Measurements from ENCODE around the gene BRK1.
"Not testable (repeated sequence)": the region's sequence is repeated elsewhere in the genome, so short reads cannot be mapped to it uniquely, and the experiment has no call there.

Gene BRK1

DNA sequence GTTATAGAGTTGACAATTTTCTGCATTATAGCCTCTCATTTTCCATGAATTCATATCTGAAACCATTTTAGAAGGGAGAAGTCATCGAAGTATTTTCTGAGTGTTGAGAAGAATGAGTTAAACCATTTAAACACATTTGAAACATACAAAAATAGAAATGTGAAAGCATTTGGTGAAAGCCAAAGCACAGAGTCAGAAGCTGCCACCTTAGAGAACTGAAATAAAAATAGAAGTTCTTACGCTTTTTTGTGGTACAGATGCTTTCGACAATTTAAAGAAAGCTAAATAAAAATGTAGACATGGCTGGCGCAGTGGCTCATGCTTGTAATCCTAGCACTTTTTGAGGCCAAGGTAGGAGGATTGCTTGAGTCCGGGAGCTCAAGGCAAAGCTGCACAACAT, 16.4 kb upstream of the BRK1 start:
- H3K4me1 ChIP-seq (ENCODE audit: control insufficient read depth in 1 of 2, insufficient read depth in 2 of 2, low read length in 2 of 2) = no peaks in the 10 kb centered on the region
- no peak overlapping the region for H3K27ac ChIP-seq (ENCODE audit: low read depth, low read length)
- no peak overlapping the region for H3K4me3 ChIP-seq (ENCODE audit: low read depth in 1 of 2, low read length in 2 of 2)
- no peak overlapping the region for H3K9ac ChIP-seq (ENCODE audit: low read depth in 1 of 2, low read length in 2 of 2)
- no peaks in the 10 kb centered on the region for H3K27me3 ChIP-seq (ENCODE audit: control insufficient read depth in 1 of 2, insufficient read depth in 2 of 2, low read length in 2 of 2)
- no peaks in the 10 kb centered on the region for H3K9me3 ChIP-seq (ENCODE audit: control insufficient read depth in 1 of 2, low read length in 2 of 2)
- peaks cover 0 to 6% of the 10 kb centered on the region in 2 donors for H3K36me3 ChIP-seq (ENCODE audit: control insufficient read depth in 1 of 2, insufficient read depth in 2 of 2, low read length in 2 of 2)

DNA sequence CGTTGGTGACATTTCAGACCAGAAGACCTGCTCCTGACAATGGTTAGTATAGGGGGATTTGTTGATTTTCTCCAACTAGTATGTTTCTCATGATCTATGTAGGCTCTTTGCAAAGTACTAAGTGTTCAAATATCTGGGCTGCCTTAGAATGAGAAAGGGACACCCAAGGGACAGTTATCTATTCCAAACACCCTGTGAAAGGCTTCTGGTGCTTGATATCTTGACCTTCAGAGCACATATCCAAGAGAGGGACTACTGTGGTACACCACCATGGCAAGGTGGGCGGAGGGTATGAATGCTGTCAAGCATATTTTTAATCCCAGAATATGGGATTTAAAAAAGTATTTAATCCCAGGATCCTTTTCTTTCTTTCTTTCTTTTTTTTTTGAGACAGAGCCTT, 8.6 kb upstream of the BRK1 start:
- Histone ChIP-seq H3K27ac (ENCODE audit: low read depth, low read length) (no peak overlapping the region), H3K9me3 (ENCODE audit: control insufficient read depth in 1 of 2, low read length in 2 of 2) (no peaks in the 10 kb centered on the region), H3K27me3 (ENCODE audit: control insufficient read depth in 1 of 2, insufficient read depth in 2 of 2, low read length in 2 of 2) (no peaks in the 10 kb centered on the region), H3K9ac (ENCODE audit: low read depth in 1 of 2, low read length in 2 of 2) (no peak overlapping the region), H3K4me1 (ENCODE audit: control insufficient read depth in 1 of 2, insufficient read depth in 2 of 2, low read length in 2 of 2) (no peaks in the 10 kb centered on the region), H3K36me3 (ENCODE audit: control insufficient read depth in 1 of 2, insufficient read depth in 2 of 2, low read length in 2 of 2) (no peaks in the 10 kb centered on the region), H3K4me3 (ENCODE audit: low read depth in 1 of 2, low read length in 2 of 2) (no peak overlapping the region)

DNA sequence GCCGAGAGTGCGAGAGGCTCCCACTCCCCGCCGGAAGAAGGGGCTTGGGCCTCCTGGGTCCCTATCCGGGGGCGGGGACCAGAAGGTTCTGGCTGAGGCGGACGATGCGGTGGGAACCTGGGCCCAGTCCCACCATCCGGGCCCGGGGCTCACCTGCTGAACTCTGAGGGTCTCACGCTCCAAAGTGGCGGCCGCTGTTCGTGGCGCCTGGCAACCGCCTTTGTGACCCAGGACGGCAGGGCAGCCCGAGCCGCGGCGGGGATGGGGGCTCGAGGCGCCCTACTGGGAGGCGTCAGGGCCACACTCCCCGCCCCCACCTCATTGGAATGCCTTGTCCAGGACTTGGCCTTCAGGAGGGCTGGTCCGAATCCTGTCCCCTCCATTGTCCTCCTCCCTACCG, 7.4 kb upstream of the BRK1 start, which contains the start of gene FANCD2OS:
TSS of gene FANCD2OS (minus strand) at position 165 of the 400 bp plus-strand sequence. CDS start 3,481 bp downstream, outside the sequence.
- no peaks in the 10 kb centered on the region for H3K27me3 ChIP-seq (ENCODE audit: control insufficient read depth in 1 of 2, insufficient read depth in 2 of 2, low read length in 2 of 2)
- H3K9ac ChIP-seq (ENCODE audit: low read depth in 1 of 2, low read length in 2 of 2) = no peak within 1 kb of the TSS
- H3K4me1 ChIP-seq (ENCODE audit: control insufficient read depth in 1 of 2, insufficient read depth in 2 of 2, low read length in 2 of 2) = no peaks in the 10 kb centered on the region
- no peaks in the 10 kb centered on the region for H3K9me3 ChIP-seq (ENCODE audit: control insufficient read depth in 1 of 2, low read length in 2 of 2)
- H3K4me3 ChIP-seq (ENCODE audit: low read depth in 1 of 2, low read length in 2 of 2) = no peak within 1 kb of the TSS
- H3K36me3 ChIP-seq (ENCODE audit: control insufficient read depth in 1 of 2, insufficient read depth in 2 of 2, low read length in 2 of 2) = no peaks in the 10 kb centered on the region
- no peak within 1 kb of the TSS for H3K27ac ChIP-seq (ENCODE audit: low read depth, low read length)

DNA sequence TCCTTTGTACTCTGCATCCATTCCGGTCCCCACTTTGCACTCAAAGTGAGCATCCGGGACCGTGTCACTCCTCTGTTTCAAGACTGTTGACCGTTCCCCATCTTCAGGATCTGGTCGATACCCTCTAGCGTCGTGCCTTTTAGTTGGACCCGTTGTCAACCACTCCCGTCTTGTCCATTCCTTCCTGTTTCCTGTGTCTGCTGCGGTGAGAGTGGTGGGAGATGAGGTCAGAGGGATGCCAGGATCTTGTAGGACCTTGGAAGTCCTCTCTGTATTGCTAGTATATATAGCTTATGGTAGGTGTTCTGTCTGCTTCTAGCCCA, 624 bp downstream of the BRK1 start:
- Histone ChIP-seq H3K9me3 (ENCODE audit: control insufficient read depth in 1 of 2, low read length in 2 of 2) (no peaks in the 10 kb centered on the region), H3K9ac (ENCODE audit: low read depth in 1 of 2, low read length in 2 of 2) (peak overlapping the region; percentile 78 to 99), H3K27me3 (ENCODE audit: control insufficient read depth in 1 of 2, insufficient read depth in 2 of 2, low read length in 2 of 2) (no peaks in the 10 kb centered on the region), H3K27ac (ENCODE audit: low read depth, low read length) (no peak overlapping the region), H3K4me1 (ENCODE audit: control insufficient read depth in 1 of 2, insufficient read depth in 2 of 2, low read length in 2 of 2) (peaks cover 9 to 12% of the 10 kb centered on the region in 2 donors), H3K4me3 (ENCODE audit: low read depth in 1 of 2, low read length in 2 of 2) (peak overlapping the region; percentile 96 to 100), H3K36me3 (ENCODE audit: control insufficient read depth in 1 of 2, insufficient read depth in 2 of 2, low read length in 2 of 2) (peaks cover 0 to 3% of the 10 kb centered on the region in 2 donors)

DNA sequence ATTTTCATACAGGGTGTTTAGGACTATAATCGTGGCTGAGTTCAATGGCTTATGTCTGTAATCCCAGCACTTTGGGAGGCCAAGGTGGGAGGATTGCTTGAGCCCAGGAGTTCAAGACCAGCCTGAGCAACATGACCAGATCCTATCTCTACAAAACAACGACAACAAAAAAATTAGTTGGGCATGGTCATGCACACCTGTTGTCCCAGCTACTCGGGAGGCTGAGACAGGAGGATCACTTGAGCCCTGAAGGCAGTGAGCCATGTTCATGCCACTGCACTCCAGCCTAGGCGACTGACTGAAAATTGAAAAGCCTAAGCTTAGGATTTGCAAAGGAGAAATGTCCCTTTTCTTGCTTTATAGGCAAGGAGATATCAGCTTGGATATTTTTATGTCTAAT, 1.5 kb downstream of the BRK1 start:
- Histone ChIP-seq H3K9me3 (ENCODE audit: control insufficient read depth in 1 of 2, low read length in 2 of 2) (no peaks in the 10 kb centered on the region), H3K9ac (ENCODE audit: low read depth in 1 of 2, low read length in 2 of 2) (peak overlapping the region in 1 of 2 donors; percentile 78), H3K27ac (ENCODE audit: low read depth, low read length) (no peak overlapping the region), H3K4me3 (ENCODE audit: low read depth in 1 of 2, low read length in 2 of 2) (peak overlapping the region in 1 of 2 donors; percentile 100), H3K27me3 (ENCODE audit: control insufficient read depth in 1 of 2, insufficient read depth in 2 of 2, low read length in 2 of 2) (no peaks in the 10 kb centered on the region), H3K36me3 (ENCODE audit: control insufficient read depth in 1 of 2, insufficient read depth in 2 of 2, low read length in 2 of 2) (peaks cover 0 to 7% of the 10 kb centered on the region in 2 donors), H3K4me1 (ENCODE audit: control insufficient read depth in 1 of 2, insufficient read depth in 2 of 2, low read length in 2 of 2) (peaks cover 9 to 12% of the 10 kb centered on the region in 2 donors)

- Histone ChIP-seq H3K9me3 (ENCODE audit: control insufficient read depth in 1 of 2, low read length in 2 of 2) (no peaks in the 10 kb centered on the region), H3K4me3 (ENCODE audit: low read depth in 1 of 2, low read length in 2 of 2) (no peak overlapping the region), H3K9ac (ENCODE audit: low read depth in 1 of 2, low read length in 2 of 2) (no peak overlapping the region)
Measured at GRCh38 chr3:10119376-10119775, 3.9 kb downstream of the BRK1 start.

DNA sequence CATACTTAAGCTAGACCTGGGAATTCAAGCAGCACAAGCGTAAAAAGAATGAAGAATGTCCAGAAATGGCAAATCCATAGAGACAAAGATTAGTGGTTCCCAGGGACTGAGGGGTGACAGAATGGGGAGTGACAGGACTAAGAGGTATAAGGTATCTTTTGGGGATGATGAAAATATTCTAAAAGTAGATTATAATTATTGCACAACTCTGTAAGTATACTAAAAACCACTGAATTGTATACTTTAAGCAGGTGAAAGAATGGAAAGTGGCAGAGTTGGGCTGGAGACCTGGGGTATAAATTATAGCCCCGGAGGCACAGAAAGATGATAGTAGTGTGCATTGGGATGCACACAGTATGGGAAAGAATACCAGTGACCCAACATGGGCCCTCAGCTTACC, 5.6 kb downstream of the BRK1 start:
- Histone ChIP-seq H3K4me3 (ENCODE audit: low read depth in 1 of 2, low read length in 2 of 2) (no peak overlapping the region), H3K9me3 (ENCODE audit: control insufficient read depth in 1 of 2, low read length in 2 of 2) (no peaks in the 10 kb centered on the region), H3K27ac (ENCODE audit: low read depth, low read length) (no peak overlapping the region), H3K36me3 (ENCODE audit: control insufficient read depth in 1 of 2, insufficient read depth in 2 of 2, low read length in 2 of 2) (peaks cover 11 to 20% of the 10 kb centered on the region in 2 donors), H3K27me3 (ENCODE audit: control insufficient read depth in 1 of 2, insufficient read depth in 2 of 2, low read length in 2 of 2) (no peaks in the 10 kb centered on the region), H3K4me1 (ENCODE audit: control insufficient read depth in 1 of 2, insufficient read depth in 2 of 2, low read length in 2 of 2) (peaks cover 9 to 11% of the 10 kb centered on the region in 2 donors), H3K9ac (ENCODE audit: low read depth in 1 of 2, low read length in 2 of 2) (no peak overlapping the region)

More at GRCh38 chr3:10119376-10119775, 3.9 kb downstream of the BRK1 start:
- Histone ChIP-seq H3K4me1 (ENCODE audit: control insufficient read depth in 1 of 2, insufficient read depth in 2 of 2, low read length in 2 of 2) (peaks cover 9 to 12% of the 10 kb centered on the region in 2 donors), H3K27ac (ENCODE audit: low read depth, low read length) (no peak overlapping the region), H3K36me3 (ENCODE audit: control insufficient read depth in 1 of 2, insufficient read depth in 2 of 2, low read length in 2 of 2) (peaks cover 0 to 7% of the 10 kb centered on the region in 2 donors), H3K27me3 (ENCODE audit: control insufficient read depth in 1 of 2, insufficient read depth in 2 of 2, low read length in 2 of 2) (no peaks in the 10 kb centered on the region)

- Histone ChIP-seq H3K36me3 (ENCODE audit: control insufficient read depth in 1 of 2, insufficient read depth in 2 of 2, low read length in 2 of 2) (peaks cover 22 to 34% of the 10 kb centered on the region in 2 donors), H3K27me3 (ENCODE audit: control insufficient read depth in 1 of 2, insufficient read depth in 2 of 2, low read length in 2 of 2) (no peaks in the 10 kb centered on the region), H3K4me3 (ENCODE audit: low read depth in 1 of 2, low read length in 2 of 2) (no peak overlapping the region), H3K9me3 (ENCODE audit: control insufficient read depth in 1 of 2, low read length in 2 of 2) (no peaks in the 10 kb centered on the region), H3K9ac (ENCODE audit: low read depth in 1 of 2, low read length in 2 of 2) (no peak overlapping the region), H3K4me1 (ENCODE audit: control insufficient read depth in 1 of 2, insufficient read depth in 2 of 2, low read length in 2 of 2) (no peaks in the 10 kb centered on the region), H3K27ac (ENCODE audit: low read depth, low read length) (no peak overlapping the region)
Measured at GRCh38 chr3:10122724-10123123, 7.2 kb downstream of the BRK1 start.

DNA sequence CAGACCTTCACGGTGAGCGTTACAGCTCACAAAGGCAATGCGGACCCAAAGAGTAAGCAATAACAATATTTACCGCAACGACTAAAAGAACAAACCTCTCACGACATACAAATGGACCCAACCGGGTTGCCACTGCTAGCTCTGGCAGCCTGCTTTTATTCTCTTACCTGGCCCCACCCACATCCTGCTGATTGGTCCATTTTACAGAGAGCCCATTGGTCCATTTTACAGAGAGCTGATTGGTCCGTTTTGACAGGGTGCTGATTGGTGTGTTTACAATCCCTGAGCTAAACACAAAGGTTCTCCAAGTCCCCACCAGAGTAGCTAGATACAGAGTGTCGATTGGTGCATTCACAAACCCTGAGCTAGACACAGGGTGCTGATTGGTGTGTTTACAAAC, 20.4 kb downstream of the BRK1 start:
- H3K9ac ChIP-seq (ENCODE audit: low read depth in 1 of 2, low read length in 2 of 2); H3K9me3 ChIP-seq (ENCODE audit: control insufficient read depth in 1 of 2, low read length in 2 of 2); H3K27ac ChIP-seq (ENCODE audit: low read depth, low read length); H3K27me3 ChIP-seq (ENCODE audit: control insufficient read depth in 1 of 2, insufficient read depth in 2 of 2, low read length in 2 of 2); H3K4me3 ChIP-seq (ENCODE audit: low read depth in 1 of 2, low read length in 2 of 2); H3K4me1 ChIP-seq (ENCODE audit: control insufficient read depth in 1 of 2, insufficient read depth in 2 of 2, low read length in 2 of 2); H3K36me3 ChIP-seq (ENCODE audit: control insufficient read depth in 1 of 2, insufficient read depth in 2 of 2, low read length in 2 of 2): not testable (repeated sequence)

DNA sequence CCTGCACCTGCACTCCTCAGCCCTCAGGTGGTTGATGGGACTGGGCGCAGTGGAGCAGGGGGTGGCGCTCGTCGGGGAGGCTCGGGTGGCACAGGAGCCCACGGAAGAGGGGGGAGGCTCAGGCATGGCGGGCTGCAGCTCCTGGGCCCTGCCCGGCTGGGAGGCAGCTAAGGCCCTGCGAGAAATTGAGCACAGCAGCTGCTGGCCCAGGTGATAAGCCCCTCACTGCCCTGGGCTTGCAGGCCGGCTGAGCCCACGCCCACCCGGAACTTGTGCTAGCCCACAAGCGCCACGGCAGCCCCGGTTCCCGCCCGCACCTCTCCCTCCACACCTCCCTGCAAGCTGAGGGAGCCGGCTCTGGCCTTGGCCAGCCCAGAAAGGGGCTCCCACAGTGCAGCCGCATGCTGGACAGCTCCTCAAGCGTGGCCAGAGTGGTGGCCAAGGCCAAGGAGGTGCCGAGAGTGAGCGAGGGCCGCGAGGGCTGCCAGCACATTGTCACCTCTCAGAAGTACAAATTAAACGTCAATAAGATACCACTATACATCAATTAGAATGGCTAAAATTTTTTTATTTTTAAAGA, 21.0 kb downstream of the BRK1 start:
- no peaks in the 10 kb centered on the region for H3K9me3 ChIP-seq (ENCODE audit: control insufficient read depth in 1 of 2, low read length in 2 of 2)
- H3K4me3 ChIP-seq (ENCODE audit: low read depth in 1 of 2, low read length in 2 of 2) = no peak overlapping the region
- no peaks in the 10 kb centered on the region for H3K27me3 ChIP-seq (ENCODE audit: control insufficient read depth in 1 of 2, insufficient read depth in 2 of 2, low read length in 2 of 2)
- H3K36me3 ChIP-seq (ENCODE audit: control insufficient read depth in 1 of 2, insufficient read depth in 2 of 2, low read length in 2 of 2) = no peaks in the 10 kb centered on the region
- H3K4me1 ChIP-seq (ENCODE audit: control insufficient read depth in 1 of 2, insufficient read depth in 2 of 2, low read length in 2 of 2) = peaks cover 0 to 3% of the 10 kb centered on the region in 2 donors
- H3K9ac ChIP-seq (ENCODE audit: low read depth in 1 of 2, low read length in 2 of 2) = no peak overlapping the region
- H3K27ac ChIP-seq (ENCODE audit: low read depth, low read length) = no peak overlapping the region

GRCh38 chr3:10137178-10137577, 21.7 kb downstream of the BRK1 start:
- no peak overlapping the region for H3K9ac ChIP-seq (ENCODE audit: low read depth in 1 of 2, low read length in 2 of 2)
- H3K4me3 ChIP-seq (ENCODE audit: low read depth in 1 of 2, low read length in 2 of 2) = no peak overlapping the region
- H3K9me3 ChIP-seq (ENCODE audit: control insufficient read depth in 1 of 2, low read length in 2 of 2) = no peaks in the 10 kb centered on the region
- H3K4me1 ChIP-seq (ENCODE audit: control insufficient read depth in 1 of 2, insufficient read depth in 2 of 2, low read length in 2 of 2) = peaks cover 0 to 3% of the 10 kb centered on the region in 2 donors
- no peaks in the 10 kb centered on the region for H3K27me3 ChIP-seq (ENCODE audit: control insufficient read depth in 1 of 2, insufficient read depth in 2 of 2, low read length in 2 of 2)
- no peaks in the 10 kb centered on the region for H3K36me3 ChIP-seq (ENCODE audit: control insufficient read depth in 1 of 2, insufficient read depth in 2 of 2, low read length in 2 of 2)
- H3K27ac ChIP-seq (ENCODE audit: low read depth, low read length) = no peak overlapping the region

Measured in duodenal mucosa (tissue), 2 donors.